Measurements from ENCODE around the gene KY.

KY gene

DNA sequence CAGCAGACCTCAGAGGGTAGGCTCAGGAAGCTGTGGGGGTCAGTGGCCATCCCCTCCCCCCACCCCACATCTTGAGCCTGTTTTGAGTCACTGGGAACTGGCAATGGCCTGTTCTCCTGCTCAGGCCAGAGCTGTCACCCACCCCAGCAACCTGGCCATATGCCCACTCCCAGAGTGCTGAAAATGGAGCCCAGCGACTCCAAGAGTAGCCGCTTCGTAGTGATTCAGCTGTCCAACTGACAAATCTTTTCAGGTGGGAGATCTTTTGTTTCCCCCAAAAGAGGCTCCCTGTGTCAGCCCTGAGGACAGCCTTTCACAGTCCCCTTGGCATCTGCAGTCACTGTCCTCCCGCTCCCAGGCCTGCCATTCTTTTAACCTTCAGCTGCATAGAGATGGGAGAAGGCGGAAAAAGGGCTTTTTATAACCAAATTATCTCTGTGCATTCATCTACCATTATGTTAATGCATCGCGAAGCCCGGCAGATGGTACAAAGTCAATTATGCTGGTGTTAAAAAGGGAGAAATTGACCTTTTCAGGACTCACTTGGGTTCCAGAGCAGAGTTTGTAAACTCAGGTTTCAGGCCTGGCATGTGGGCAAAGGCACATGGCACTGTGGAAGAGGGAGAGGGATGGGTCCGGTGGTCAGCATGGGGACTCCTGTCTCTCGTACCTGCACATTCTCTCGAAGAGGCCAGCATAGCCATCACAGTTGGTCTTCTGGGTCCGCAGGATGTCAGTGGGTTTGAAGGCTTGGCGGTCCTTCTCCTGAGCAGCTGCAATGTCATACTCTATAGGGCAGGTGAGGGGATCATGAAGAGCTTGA is 32.1 kb downstream of the KY start:
- no peak for DNase-seq

DNA sequence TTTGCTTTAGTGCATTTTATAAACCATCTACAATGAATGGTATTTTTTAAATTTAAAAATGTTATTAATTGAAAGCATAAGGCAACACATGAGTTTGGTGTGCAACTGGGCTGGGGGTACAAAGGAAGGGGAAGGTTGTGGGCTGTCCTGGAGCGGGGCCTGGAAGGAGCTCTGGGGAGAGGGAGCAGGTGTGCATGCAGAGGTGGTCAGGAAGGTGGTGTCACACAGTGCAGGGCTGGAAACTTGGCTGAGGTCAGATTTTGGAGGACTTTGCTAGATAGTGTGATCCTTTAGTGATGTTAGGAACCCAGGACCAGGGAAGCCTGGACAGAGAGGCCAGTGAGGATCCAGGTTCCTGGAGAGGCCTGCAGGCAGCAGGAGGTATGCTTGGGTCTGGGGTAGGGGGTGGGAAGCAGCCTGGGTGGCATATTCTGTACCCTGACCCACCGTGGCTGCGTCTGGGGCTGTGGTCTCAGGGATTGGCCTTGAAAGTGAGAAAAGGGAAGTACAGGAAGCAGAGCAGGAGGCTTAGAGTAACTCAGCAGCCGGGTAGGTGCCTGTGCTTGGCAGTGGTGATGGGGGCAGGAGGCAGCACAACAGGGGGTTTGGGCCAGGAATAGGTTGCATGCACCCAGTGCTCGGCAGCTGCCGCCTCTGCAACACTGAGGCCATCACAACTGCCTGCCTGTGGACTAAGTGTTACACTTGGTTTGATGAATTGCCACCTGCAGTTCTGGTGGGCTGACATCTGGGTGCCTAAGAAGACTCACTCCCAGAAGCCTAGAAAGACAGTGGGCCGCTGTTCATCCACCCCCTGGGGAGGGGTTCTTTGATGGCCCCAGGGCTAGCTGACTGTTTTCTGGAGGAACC is 33.0 kb downstream of the KY start:
- no peak for DNase-seq

DNA sequence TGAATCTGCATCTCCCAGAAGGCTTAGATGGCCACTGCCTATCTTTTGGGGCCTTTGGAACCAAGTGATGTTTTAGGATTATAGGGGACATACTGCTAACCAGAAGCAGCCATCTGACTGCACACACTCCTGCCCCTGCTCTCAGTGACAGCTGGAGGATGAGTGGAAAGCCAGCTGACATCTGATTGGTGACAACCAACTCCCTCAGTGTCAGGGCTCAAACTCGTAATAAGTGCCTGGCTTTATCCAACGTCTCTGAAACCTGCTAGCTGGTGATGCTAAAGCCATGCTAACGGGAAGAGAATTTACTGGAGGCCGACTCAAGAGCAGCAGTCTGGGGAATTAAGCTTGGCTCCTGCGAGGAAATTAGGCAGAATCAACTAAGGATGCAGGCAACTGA is 35.1 kb downstream of the KY start:
- no peak for DNase-seq

GRCh38 chr3:134614955-134615354 is 35.9 kb downstream of the KY start:
- no peak for DNase-seq

GRCh38 chr3:134613006-134613520 is 37.8 kb downstream of the KY start:
- no peak for DNase-seq

- DNase-seq, result no peak
These were observed 39.3 kb downstream of the KY start for GRCh38 chr3:134611516-134611915.

DNA sequence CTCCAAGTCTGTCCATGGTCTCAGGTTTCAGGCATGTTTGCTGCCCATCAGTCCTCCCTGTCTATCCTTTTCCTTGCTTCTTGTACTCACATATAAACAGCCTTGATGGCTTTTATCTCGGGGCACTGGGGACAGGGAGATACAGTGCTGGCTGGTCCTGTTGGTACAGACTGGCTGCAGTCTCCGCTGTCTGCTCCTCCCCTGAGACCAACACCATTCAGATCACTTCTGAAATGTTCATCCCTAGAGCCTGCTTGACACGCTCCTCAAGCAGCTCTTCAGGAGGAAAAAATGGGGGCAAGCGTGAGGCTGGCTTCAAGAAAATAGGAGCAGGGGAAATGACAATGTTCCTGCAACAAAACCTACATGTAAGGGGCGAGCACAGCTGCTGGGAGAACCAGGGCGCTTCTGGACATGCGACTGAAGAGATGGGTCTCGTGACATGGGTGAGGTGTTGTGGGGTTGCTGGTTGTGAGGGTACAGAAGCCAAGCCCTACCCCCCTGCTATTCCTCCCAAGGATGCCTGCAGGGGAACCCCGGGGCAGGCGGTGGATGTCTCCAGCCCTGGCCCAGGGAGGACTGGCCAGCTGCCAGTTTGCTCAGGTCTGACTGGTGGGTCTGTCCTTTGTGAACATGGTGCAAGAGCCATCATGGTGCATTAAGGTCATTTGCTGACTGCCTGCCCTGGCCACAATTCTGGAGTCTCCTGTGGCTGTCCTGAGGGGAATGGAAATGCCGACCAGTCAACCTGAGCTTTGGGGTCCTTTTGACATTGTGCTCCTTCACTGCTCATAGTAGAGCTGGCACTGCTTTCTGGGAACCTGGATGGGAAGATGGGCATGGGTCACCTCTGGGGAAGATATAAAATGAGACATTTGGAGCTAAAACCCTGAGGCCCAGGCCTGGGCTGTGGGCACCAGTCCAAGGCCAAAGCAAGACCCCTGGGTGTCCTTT is 40.1 kb downstream of the KY start:
- DNase-seq, result no peak

DNA sequence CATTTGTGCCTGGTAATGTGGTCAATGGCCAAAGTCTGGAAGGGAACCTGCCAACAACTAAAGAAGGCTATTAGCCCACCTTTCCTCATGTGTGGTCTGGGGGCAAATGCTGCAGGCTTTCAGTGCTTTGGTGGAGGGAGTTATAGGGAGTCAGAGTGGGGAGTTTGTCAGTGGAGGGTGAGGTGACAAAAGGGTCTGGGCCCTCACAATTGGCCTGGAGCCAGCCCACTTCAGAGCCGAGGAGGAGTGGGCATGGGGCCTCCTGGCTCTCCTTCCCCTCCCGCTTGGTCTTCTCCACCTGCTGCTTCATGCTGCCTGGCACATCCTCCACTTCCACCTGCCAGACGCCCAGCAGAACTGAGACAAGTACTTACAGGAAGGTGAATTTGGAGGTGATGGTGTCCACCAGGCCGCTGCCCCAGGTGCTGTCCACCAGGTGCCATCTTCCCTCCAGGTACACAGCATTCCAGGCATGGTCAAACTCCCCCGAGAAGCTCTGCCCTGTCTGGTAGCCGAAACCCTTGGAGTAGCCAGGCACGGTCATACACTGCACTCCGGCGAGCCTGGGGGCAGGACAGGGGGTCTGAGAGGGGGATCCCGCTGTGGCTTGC is 40.9 kb downstream of the KY start:
- DNase-seq, result no peak

DNA sequence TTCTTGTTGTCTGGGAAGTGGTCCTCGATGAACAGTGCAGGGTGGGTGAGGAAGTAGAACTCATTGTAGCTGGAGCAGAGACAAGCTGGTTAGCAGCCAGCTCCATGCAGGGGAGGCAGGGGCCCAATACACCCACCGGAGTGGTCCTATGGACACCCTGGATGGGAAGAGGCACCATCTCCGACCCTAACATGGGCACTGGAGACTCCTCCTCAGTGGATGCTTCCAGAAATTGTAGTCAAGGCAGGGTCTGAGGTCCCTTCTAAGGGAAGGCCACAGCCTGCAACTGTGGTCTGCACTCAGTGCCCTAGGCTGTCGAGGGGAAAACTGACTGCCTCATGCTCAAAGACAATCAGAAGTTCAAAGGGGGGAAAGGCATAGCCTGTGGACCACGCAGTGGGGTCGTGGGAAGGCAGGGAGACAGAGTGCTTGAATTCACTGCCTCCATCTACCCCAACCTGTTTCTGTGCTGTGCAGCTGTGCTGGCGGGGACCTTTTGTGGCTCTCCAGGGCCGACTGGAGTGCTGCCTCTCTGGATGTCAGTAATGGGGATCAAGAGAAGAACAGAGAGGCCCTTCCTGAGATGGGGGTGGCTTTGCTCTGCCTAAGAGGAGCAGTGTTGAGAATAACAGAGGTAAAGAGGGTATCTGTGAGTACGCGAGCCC is 41.9 kb downstream of the KY start:
- no peak for DNase-seq

GRCh38 chr3:134608023-134608770 is 42.6 kb downstream of the KY start:
- DNase-seq, result no peak

DNA sequence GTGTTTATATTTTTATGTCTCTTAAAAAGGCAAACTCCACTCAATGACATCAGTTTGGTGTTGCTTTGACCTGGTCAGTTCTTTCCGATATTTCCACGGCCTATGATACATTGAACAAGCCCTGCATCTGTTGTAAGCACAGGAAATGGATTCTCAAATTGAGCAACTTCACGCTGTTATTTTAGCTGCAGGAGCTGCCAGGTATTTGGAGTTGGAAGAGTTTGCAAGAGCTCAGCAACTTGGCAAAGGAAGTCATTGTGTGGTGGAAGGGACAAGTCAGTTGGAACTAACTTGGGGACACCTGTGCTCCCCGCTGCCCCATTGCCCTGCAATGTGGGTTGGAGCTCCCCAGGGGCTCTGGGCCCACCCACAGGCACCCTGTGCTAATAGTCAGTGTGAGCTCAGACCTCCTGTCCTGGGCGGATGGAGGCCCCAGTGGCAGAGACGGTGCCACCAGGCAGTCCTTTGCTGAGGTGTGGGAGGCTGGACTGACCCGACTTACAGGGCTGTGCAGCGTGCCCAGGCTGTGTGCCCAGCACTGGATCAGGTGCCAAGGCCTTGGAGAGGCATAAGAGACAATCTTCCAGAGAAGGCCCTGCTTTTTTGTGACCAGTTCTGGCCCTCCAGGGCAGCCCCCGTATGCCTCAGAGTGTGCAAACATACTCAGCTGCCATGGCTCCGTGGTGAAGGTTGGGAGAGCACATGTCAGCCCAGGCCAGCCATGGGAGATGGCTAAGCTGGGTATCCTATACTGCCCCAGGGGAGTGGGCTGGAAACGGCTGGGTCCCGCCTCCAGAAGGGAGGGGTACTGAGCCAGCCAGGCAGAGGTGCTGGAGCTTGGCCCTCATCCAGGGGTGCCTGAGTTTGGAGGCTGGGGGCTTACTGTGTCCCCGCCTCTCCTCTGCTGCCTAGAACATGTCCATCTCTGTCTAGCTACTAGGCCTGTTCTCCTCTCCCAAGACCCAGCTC is 43.5 kb downstream of the KY start:
- DNase-seq, result no peak

- DNase-seq, result no peak
These were observed 44.5 kb downstream of the KY start for GRCh38 chr3:134606033-134607025.

DNA sequence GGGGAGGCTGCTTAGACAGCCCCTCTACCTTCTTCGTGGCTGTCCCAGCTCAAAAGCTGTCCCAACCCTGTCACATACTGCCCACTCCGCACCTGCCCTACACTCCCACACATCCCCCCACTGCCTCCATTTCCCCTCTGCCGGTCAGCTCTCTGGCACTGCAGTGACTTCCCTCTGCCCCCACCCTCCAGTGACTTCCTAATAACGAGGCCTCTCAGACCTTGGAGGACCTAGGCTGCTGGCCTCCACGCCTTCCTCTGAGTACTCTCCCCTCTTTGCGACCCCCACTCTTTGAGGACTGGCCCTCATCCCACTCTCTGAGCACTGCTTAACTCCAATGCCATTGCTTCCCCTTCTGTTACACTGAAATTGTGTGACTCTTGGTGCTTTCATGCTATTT is 45.3 kb downstream of the KY start:
- no peak for DNase-seq

DNA sequence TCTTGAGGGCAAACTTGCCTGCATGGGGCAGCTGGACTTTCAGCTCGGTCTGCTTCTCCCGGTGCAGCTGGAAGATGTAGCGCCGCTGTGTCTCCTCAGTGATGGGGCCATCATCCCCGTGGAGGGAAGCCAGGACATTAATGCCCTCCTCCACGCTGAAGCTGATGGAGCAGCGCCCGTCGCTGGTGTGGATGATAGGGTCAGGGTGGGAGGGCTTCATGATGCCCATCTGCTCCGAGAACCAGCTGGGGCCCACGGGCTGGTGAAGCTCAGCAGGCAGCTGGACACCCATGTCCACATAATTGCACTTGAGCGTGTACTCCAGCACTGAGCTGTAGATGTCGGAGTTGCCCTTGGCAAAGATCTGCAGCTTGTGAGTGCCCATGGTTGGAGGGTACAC is 46.9 kb downstream of the KY start:
- no peak for DNase-seq

DNA sequence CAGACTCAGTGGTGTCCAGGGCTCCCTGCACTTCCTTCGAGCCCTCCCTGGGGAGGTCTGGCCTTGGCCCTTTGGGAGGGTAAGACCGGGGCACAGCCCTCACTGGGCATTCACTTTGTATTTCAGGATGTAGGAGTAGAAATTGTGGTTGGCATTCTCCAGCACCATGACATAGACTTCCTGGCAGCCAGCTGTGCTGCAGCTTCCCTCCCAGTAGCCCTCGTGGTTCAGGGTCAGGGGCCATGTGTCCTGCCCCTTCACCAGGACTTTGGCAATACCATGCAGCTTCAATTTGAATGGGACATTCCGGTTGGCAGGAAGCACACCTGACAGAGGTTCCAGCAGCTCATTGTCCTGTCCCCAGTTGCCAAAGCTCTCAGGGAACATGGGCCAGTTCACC is 47.3 kb downstream of the KY start:
- DNase-seq, result no peak

DNA sequence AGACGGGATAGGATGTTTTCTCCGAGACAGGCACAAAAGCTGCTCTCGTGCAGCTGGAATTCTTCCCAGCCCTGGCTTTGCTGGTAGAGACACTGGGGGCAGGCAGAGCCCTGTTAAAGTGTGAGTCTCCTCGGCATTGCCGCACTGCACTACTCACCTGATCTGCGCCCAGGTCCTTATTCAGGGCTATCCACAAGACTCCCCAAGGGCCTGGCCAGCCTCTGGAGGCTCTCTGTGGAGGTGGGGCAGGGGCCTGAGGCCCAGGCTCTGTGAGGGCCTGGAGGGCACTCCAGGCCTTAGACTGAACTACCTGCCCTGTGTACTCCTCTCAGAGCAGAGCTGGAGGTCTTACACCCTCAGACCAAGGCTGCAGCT is 48.4 kb downstream of the KY start:
- DNase-seq, result no peak

DNA sequence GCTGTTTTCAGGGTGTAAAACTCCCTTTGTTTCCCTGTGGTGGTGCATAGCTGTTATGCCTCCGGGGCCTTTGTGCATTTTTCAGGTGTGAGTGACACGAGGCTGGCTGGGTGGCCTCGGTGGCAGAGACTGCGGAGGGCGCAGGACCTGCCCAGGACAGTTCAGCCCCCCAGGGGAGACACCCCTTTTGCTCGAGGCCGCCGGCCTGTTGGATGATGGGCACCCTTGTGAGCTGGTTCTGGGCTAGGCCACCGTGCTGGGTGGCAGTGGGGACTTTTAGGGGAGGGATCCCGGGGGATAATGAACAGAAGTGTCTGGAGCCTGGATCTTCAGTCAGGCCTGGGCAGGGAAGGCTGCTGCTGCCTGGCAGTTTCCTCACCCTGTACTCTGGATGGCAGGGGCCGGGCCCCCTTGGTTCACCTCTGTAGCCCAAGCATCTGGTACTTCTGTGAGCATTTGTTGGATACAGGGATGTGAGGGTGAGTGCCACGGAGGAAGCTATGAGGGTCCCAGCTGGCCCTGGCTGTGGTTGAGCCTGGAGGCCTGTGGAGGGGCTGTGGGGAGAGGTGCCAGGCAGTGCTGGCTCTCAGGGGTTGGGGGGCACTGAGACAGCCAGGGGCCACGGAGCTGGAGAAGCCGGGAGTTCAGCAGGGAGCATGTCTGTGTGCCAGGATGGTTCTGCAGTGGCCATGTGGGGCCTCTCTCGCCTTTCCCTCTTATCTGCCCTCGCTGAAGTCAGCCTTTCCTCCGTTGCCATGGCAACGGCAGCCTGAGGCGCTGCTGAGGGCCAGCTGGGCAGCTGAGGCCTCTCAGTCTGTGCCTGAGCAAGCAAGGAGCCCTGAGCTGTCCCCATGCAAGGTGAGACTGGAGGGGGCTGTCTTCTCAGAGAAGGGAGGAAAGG is 49.0 kb downstream of the KY start:
- peak; percentile 31 for DNase-seq

Measured in fibroblast of skin of right biceps (primary cell).